Activated CD4-positive, CD25-positive, alpha-beta regulatory T cell treated with anti-CD3 and anti-CD28 coated beads, Interleukin-2, amount 50 U/mL, for 16 hours (primary cell): Measurements from ENCODE around the gene GIT1.

Experiments
- DNase-seq: peaks from one replicate; pipeline ENCODE4 v3.0.0-alpha.2; 2020; ENCODE audit warnings: low read depth, low spot score

Gene GIT1

GRCh38 chr17:29615492-29616299 is 26.2 kb upstream of the GIT1 start:
- peak; percentile 75 for DNase-seq

GRCh38 chr17:29615048-29615385 is 25.6 kb upstream of the GIT1 start:
- DNase-seq = no peak

GRCh38 chr17:29614349-29615047 is 25.1 kb upstream of the GIT1 start:
- no peak for DNase-seq

GRCh38 chr17:29613856-29614255 is 24.4 kb upstream of the GIT1 start:
- no peak for DNase-seq

GRCh38 chr17:29613352-29613837 is 23.9 kb upstream of the GIT1 start:
- peak; percentile 78 for DNase-seq

- DNase-seq = no peak
These were observed 23.2 kb upstream of the GIT1 start for GRCh38 chr17:29612404-29613280.

GRCh38 chr17:29612094-29612403 is 22.6 kb upstream of the GIT1 start:
- DNase-seq = no peak

GRCh38 chr17:29611351-29612093 is 22.1 kb upstream of the GIT1 start:
- DNase-seq = no peak

GRCh38 chr17:29610395-29610794 is 20.9 kb upstream of the GIT1 start:
- DNase-seq = no peak

GRCh38 chr17:29608986-29609385 is 19.5 kb upstream of the GIT1 start:
- no peak for DNase-seq

GRCh38 chr17:29607557-29608195 is 18.2 kb upstream of the GIT1 start:
- no peak for DNase-seq

GRCh38 chr17:29603109-29603674 is 13.7 kb upstream of the GIT1 start:
- no peak for DNase-seq

- DNase-seq = no peak
These were observed 8.1 kb upstream of the GIT1 start for GRCh38 chr17:29597361-29598172.

GRCh38 chr17:29596811-29597210 is 7.4 kb upstream of the GIT1 start:
- DNase-seq = no peak

- DNase-seq = no peak
These were observed 6.7 kb upstream of the GIT1 start for GRCh38 chr17:29595943-29596774.

GRCh38 chr17:29595107-29595942 is 5.9 kb upstream of the GIT1 start:
- DNase-seq = no peak

GRCh38 chr17:29594519-29595090 is 5.2 kb upstream of the GIT1 start:
- no peak for DNase-seq
